HG02970 (cell line): ENCODE results near the gene SIAH3.

Experiments
- ATAC-seq: cut with Tn5 transposase; IDR thresholded peaks from one replicate; pipeline ENCODE4 v1.9.1; 2021; ENCODE audit warnings: mild to moderate bottlenecking, moderate library complexity, moderate number of reproducible peaks; ENCODE audit not compliant: unreplicated experiment, low FRiP score

The SIAH3 gene

DNA sequence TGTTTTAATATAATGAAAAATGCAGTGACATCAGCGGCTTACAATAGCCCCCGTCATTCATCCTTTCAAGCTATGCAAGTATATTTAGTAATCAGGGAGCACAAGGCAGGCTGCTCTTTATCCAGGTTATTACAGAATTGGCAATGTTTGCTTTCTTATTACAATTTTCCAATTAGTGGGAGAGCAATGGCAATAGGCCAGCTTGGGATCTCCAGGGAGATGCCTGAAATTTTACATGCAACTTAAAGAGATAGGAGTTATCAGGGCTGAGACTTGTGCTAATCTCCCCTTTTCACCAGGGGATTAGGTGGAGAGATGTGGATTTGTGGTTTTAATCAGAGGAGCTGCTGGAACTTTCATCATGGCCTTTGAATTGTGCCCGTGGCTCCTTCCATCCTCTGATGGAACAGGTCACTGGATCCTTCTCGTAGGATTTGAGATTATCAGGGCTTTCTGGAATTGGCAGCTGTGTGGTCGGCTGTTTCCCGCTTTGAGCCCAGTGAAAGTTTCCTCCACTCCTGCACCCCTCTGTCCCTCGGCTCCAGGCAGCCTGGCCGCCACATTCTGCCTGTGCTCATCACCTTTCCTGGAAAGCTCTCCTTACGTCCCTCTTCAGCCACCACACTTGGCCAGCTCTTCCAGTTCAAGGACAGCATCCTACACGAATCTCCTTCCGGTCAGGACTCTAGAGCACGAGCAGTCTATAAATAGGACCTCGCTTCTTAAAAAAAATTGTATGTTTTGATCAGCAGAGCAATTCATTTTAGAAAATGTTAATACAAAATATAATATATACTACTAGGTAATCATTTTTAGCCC is 102.4 kb downstream of the SIAH3 start:
- no peak for ATAC-seq

DNA sequence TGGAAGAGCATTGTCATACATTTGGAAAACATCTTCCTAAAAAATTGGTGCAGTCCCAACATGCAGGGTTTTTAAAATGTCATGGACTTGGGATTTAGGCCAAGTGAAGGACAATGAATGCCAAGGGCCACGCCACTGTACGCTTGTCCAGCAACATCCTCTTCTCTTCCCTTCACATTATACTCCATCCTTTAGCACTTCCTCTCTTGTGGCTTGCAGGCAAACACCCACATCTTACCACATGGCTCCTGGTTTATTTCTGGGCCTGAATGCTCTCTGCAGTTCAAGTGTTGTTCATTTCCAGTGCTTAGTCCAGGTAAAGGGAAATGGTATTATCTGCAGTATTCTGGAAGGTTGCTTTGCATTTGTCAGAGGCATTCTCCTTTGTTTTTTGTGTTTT is 104.5 kb downstream of the SIAH3 start:
- ATAC-seq, result no peak

DNA sequence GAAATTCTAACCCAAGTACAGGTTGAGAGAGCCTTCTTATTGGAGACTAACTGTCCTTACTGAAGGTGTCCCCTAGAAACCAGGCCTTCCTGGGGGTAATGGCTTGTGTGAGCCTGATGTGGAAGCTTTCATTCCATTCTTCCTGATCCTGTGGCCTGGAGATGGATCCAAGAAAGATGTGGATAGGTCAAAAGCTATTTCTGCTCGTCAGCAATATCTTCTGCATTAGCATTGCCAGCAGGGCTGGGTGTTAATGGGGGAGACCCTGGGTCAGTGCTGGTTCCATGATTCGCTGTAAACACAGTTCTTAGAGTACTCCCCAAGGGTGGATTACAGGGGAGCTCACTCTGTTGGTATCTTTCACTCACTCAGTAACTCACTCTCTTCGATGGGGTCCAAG is 106.6 kb downstream of the SIAH3 start:
- ATAC-seq, result no peak

DNA sequence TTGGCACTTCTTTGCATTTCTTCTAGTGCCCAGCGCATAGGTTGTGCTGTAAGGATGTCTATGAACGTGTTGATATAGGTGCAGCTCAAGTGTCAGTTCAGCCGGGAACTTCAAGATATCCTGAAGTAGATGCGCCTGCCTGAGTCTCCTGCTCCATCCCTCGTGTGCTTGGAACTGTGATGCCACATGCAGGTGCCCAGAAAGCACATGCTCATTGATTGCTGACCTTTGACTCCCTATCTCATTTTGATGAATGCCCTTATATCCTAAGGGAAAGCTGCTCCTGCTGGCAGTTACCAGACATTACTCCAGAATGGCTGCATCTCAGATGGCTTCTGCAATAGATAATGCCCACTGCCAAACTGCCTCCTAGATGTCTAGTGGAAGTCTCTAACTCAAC is 108.6 kb downstream of the SIAH3 start:
- ATAC-seq, result no peak

DNA sequence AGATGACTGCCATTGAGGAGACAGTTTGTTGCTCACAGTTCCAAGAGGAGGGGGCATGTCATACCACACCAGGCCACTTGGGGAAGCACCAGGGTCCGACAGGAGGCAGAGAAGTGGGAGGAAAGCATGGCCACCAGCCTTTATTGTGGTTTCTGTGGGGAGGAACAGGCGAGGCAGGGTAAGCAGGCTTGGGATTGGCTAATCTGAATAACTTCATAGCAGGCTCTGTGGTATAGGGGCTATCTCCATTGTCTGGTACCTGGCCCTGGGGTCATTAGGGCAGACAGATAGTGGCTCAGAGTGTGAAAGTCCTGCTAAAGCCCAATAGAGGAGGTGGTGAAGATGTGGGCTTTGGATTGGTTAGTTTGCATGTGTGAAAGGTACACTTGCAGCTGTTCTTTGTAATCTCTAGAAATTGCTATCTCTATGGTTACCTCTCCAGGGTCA is 114.0 kb downstream of the SIAH3 start:
- no peak for ATAC-seq

DNA sequence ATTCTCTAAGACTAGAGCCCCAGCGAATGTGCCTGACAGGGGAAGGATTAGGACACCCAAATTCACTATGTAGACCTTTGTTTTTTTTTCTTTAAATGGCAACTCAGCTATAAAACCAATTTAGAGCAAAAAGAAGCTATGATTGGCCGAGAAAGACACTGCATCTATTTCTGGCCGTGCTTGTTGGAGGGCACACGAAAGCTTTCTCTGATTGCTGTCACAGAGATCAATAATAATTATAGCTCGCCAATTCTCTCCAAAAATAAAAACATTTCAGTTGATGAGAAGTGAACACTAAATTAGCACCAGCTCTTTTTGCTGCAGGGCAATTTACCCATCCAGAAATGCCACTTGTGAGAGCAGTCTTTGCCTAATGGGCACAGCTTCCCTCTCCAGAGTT is 118.2 kb downstream of the SIAH3 start:
- no peak for ATAC-seq

DNA sequence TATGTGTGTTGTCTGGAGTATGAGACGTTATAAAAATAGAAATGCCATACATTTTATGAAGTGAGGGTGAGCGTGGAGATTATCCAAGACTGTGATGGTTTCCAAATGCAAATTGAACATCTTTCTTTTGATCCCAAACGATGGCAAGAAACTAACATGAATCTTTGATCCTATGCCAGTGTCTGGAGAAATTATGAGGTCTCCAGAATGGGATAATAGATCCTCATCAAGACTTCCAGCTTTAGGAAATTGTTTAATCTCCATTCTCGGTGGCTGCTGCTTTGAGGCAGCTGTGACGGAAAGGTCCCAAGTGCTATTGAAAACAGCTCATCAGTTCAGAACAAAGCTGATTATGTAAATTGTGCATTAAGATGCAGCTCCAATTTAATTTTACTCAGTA is 118.6 kb downstream of the SIAH3 start:
- ATAC-seq, result no peak

DNA sequence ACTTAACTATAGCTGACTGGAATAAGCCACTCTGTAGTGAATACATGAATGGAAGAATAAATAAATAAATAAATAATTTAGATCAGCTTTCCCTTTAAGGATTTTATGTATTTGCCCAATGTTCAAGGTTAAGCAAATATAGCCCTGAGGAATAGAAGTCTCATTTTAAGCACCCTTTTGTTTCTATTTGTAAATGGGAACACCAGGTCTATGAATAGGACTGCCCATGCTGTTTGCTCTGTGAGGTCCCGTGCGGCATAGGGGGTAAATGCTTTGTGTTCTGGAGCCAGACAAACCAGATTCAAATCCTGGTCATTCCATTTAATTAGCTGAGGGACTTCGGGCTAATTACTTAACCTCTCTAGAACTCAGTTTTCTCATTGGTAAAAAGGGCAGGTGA is 120.1 kb downstream of the SIAH3 start:
- ATAC-seq, result no peak

DNA sequence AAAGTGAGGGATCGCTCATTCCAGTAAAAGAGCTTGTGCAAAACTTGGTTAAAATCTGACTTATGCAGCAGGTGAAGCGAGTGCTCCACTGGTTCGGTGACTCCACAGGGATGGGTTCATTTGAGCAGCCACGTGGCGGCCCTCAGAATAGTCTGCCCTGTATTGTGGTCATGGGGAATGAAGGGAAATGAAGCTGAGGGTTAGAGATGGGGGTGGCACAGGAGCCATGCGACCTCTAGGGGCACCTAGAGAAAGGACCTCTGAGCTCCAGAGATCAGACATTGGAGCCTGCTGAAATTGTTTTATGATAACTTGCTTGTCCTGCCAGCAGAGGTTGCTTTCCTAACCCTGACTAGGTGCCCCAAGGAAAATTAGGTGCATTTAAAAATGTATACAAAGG is 122.8 kb downstream of the SIAH3 start:
- no peak for ATAC-seq
